GM21576 (cell line): ENCODE data around the gene MED25.

Experiments
- ATAC-seq: cut with Tn5 transposase; IDR thresholded peaks from one replicate; pipeline ENCODE4 v1.9.1; 2021; ENCODE audit warnings: mild to moderate bottlenecking, moderate library complexity; ENCODE audit not compliant: unreplicated experiment

Gene MED25

GRCh38 chr19:49869484-49870308, 51.6 kb downstream of the MED25 start:
- ATAC-seq = peak; percentile 65

- no peak for ATAC-seq
These were observed 52.3 kb downstream of the MED25 start for GRCh38 chr19:49870309-49870901.

GRCh38 chr19:49871349-49871985, 53.4 kb downstream of the MED25 start:
- ATAC-seq = no peak

- no peak for ATAC-seq
These were observed 54.4 kb downstream of the MED25 start for GRCh38 chr19:49872245-49873128.

GRCh38 chr19:49873129-49873521, 55.0 kb downstream of the MED25 start:
- ATAC-seq = no peak

- no peak for ATAC-seq
These were observed 55.7 kb downstream of the MED25 start for GRCh38 chr19:49873834-49874233.

GRCh38 chr19:49874503-49875157, 56.5 kb downstream of the MED25 start:
- no peak for ATAC-seq

GRCh38 chr19:49875177-49875576, 57.1 kb downstream of the MED25 start:
- no peak for ATAC-seq

GRCh38 chr19:49875857-49876421, 57.9 kb downstream of the MED25 start:
- no peak for ATAC-seq

- peak; percentile 38 for ATAC-seq
These were observed 58.4 kb downstream of the MED25 start for GRCh38 chr19:49876422-49877019.

GRCh38 chr19:49877020-49877878, 59.2 kb downstream of the MED25 start, which contains the start of the genes AKT1S1 and TBC1D17:
AKT1S1 (minus strand) TSS chr19:49877355; CDS start chr19:49873295, 4,060 bp downstream.
TBC1D17 (plus strand) TSS chr19:49877702; CDS start chr19:49877724, 22 bp downstream.
- ATAC-seq = peak; percentile 61

GRCh38 chr19:49877879-49878743, 60.0 kb downstream of the MED25 start:
- ATAC-seq = peak; percentile 45

GRCh38 chr19:49878744-49879070, 60.6 kb downstream of the MED25 start:
- no peak for ATAC-seq

- no peak for ATAC-seq
These were observed 61.3 kb downstream of the MED25 start for GRCh38 chr19:49879243-49879963.

- ATAC-seq = no peak
These were observed 62.2 kb downstream of the MED25 start for GRCh38 chr19:49880162-49880869.

GRCh38 chr19:49881186-49881585, 63.1 kb downstream of the MED25 start:
- no peak for ATAC-seq
